ENCODE measurements around the gene TRIM39.

The TRIM39 gene

DNA sequence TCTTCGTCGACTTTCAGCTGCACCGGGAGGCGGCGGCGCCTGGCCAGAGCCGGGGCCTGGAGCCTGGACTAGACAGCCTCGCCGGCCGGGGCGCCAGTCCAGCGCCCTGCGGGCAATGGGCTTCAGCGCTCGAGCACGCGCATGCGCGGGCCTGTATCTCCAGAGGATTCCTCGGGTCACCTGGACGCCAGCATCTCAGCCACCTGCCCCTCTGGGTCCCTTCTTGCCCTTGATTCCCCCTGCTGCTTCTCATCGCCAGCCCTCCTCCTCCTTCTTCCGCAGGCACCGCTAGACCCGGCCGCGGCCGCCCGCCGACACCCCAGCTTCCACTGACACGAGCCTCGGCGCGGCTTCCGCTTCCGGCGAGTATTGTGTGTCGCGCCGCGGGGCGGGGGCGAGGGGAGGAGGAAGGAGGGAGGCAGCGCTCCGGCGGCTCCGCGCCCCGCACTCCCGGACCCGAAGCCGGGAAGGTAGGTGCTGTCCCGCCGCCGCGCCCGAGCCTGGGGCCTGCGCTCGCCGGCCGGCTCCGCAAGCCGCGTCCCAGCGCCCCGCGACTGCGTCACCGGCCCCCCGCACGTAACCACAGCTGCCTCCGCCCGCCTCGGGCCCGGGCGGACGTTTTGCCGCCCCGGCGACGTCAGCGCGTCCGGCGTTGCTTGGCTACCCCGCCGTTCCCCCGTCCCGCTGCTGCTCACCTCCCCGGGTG is at the start of gene TRIM39:
Gene TRIM39, plus strand, starts transcription at position 402 of the 706 bp plus-strand sequence. CDS start 2,391 bp downstream, outside the sequence.
- CTCF ChIA-PET = interaction anchor here (0.8 to 1.3 kb wide), 4 partner anchors 11 to 108 kb away, joined by 3 to 7 read pairs (median 3); no protein-coding TSS in a partner anchor
- POLR2A ChIA-PET = interaction anchor here (0.5 to 2.0 kb wide), 14 partner anchors 10 to 575 kb away, joined by 3 to 24 read pairs (median 4); partner anchors contain the start of genes POLR1H, RPP21 and TRIM26
- TF ChIP-seq KLF10 (tag by site-specific recombination; IDR thresholded peaks at IDR 0.05) = peak; percentile 21; the same call in 1 of the 2 replicates
- no peak for TF ChIP-seq ZNF621 (tag by site-specific recombination; IDR thresholded peaks at IDR 0.05)
- TF ChIP-seq ZNF707 (tag by site-specific recombination; IDR thresholded peaks at IDR 0.05) = no peak
- TF ChIP-seq ZBTB10 (tag by site-specific recombination; IDR thresholded peaks at IDR 0.05) = no peak
- TF ChIP-seq ZNF433 (tag by site-specific recombination; IDR thresholded peaks at IDR 0.05; ENCODE audit: low read depth) = no peak
- no peak for TF ChIP-seq ZNF548 (tag by site-specific recombination; IDR thresholded peaks at IDR 0.05)
- TF ChIP-seq ZNF777 (tag by site-specific recombination; IDR thresholded peaks at IDR 0.05; ENCODE audit: borderline replicate concordance) = 0 out of 2 replicates have a peak, but pooled peaks have one; percentile 25
- TF ChIP-seq ZBTB21 (tag by site-specific recombination; IDR thresholded peaks at IDR 0.05) = no peak
- peak; percentile 66; the same call in 1 of the 2 replicates for TF ChIP-seq ZNF660 (tag by site-specific recombination; IDR thresholded peaks at IDR 0.05)
- no peak for TF ChIP-seq ZNF221 (tag by site-specific recombination; IDR thresholded peaks at IDR 0.05; ENCODE audit: borderline replicate concordance)
- no peak for TF ChIP-seq ZSCAN5A (tag by site-specific recombination; IDR thresholded peaks at IDR 0.05)
- no peak for TF ChIP-seq OVOL3 (tag by site-specific recombination; IDR thresholded peaks at IDR 0.05)
- TF ChIP-seq, protein P1, sequence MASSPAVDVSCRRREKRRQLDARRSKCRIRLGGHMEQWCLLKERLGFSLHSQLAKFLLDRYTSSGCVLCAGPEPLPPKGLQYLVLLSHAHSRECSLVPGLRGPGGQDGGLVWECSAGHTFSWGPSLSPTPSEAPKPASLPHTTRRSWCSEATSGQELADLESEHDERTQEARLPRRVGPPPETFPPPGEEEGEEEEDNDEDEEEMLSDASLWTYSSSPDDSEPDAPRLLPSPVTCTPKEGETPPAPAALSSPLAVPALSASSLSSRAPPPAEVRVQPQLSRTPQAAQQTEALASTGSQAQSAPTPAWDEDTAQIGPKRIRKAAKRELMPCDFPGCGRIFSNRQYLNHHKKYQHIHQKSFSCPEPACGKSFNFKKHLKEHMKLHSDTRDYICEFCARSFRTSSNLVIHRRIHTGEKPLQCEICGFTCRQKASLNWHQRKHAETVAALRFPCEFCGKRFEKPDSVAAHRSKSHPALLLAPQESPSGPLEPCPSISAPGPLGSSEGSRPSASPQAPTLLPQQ (tag by site-specific recombination; IDR thresholded peaks at IDR 0.05) = no peak
- TF ChIP-seq OSR2 (tag by site-specific recombination; IDR thresholded peaks at IDR 0.05) = no peak
- TF ChIP-seq, protein P2, sequence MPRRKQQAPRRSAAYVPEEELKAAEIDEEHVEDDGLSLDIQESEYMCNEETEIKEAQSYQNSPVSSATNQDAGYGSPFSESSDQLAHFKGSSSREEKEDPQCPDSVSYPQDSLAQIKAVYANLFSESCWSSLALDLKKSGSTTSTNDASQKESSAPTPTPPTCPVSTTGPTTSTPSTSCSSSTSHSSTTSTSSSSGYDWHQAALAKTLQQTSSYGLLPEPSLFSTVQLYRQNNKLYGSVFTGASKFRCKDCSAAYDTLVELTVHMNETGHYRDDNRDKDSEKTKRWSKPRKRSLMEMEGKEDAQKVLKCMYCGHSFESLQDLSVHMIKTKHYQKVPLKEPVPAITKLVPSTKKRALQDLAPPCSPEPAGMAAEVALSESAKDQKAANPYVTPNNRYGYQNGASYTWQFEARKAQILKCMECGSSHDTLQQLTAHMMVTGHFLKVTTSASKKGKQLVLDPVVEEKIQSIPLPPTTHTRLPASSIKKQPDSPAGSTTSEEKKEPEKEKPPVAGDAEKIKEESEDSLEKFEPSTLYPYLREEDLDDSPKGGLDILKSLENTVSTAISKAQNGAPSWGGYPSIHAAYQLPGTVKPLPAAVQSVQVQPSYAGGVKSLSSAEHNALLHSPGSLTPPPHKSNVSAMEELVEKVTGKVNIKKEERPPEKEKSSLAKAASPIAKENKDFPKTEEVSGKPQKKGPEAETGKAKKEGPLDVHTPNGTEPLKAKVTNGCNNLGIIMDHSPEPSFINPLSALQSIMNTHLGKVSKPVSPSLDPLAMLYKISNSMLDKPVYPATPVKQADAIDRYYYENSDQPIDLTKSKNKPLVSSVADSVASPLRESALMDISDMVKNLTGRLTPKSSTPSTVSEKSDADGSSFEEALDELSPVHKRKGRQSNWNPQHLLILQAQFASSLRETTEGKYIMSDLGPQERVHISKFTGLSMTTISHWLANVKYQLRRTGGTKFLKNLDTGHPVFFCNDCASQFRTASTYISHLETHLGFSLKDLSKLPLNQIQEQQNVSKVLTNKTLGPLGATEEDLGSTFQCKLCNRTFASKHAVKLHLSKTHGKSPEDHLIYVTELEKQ (tag by site-specific recombination; IDR thresholded peaks at IDR 0.05; ENCODE audit: borderline replicate concordance) = no peak
- peak; percentile 7; the same call in 1 of the 2 replicates for TF ChIP-seq ZNF785 (tag by site-specific recombination; IDR thresholded peaks at IDR 0.05)
- TF ChIP-seq ZNF645 (tag by site-specific recombination; IDR thresholded peaks at IDR 0.05) = no peak
- TF ChIP-seq ZIC2 (tag by site-specific recombination; IDR thresholded peaks at IDR 0.05) = no peak
- TF ChIP-seq ZNF394 (tag by site-specific recombination; IDR thresholded peaks at IDR 0.05; ENCODE audit: borderline replicate concordance) = 0 out of 2 replicates have a peak, but pooled peaks have one; percentile 13
- no peak; the same call in 1 of the 2 replicates for TF ChIP-seq ZNF501 (tag by site-specific recombination; IDR thresholded peaks at IDR 0.05)
- no peak for TF ChIP-seq ZNF670 (tag by site-specific recombination; IDR thresholded peaks at IDR 0.05; ENCODE audit: low read depth)
- no peak for TF ChIP-seq ZNF658 (tag by site-specific recombination; IDR thresholded peaks at IDR 0.05)
- peak; percentile 71 for TF ChIP-seq GLIS2 (tag by site-specific recombination; IDR thresholded peaks at IDR 0.05)
- TF ChIP-seq GFI1B (tag by site-specific recombination; IDR thresholded peaks at IDR 0.05) = no peak
- TF ChIP-seq ZNF791 (tag by site-specific recombination; IDR thresholded peaks at IDR 0.05) = no peak
- no peak for TF ChIP-seq ZNF629 (tag by site-specific recombination; IDR thresholded peaks at IDR 0.05)
- 0 out of 2 replicates have a peak, but pooled peaks have one; percentile 24 for TF ChIP-seq ZNF626 (tag by site-specific recombination; IDR thresholded peaks at IDR 0.05)
- no peak for TF ChIP-seq ZNF292 (tag by site-specific recombination; IDR thresholded peaks at IDR 0.05; ENCODE audit: borderline replicate concordance, low read depth)

More for the DNA sequence above, at the start of gene TRIM39:
- Histone ChIP-seq H3K27ac (ENCODE audit: extremely low read depth, low read depth, low read length) (peak within 1 kb of the TSS; percentile 81), H3K36me3 (ENCODE audit: control insufficient read depth in 2 of 2, insufficient read depth in 1 of 2, low read length in 2 of 2) (peaks cover 14 to 28% of the 10 kb centered on the region in 2 experiments), H3K4me1 (ENCODE audit: control insufficient read depth, insufficient read depth, low read length) (peaks cover 7% of the 10 kb centered on the region; the same call in 1 of the 2 replicates), H3K9me3 (ENCODE audit: control insufficient read depth, insufficient read depth, low read depth, low read length) (no peaks in the 10 kb centered on the region), H3K4me3 (ENCODE audit: low read depth, low read length) (peak within 1 kb of the TSS; percentile 91)
